RPMI7951 (cell line): Measurements from ENCODE around the gene UBE2Z. TPM values are rescaled to one million over a fixed set of nuclear protein-coding genes. Genes with fewer than 3 reads are reported as not detected.
"Not testable (repeated sequence)": the region's sequence is repeated elsewhere in the genome, so short reads cannot be mapped to it uniquely, and the experiment has no call there.

Source experiments
- DNase-seq: peaks from one replicate; pipeline ENCODE4 v3.0.0-alpha.2; 2012; ENCODE audit warnings: low read depth
- total RNA-seq: library from RNA; depleted of rRNA; stranded (reverse); fragments of >200 nt; shearing (Covaris generic); gene quantifications from 2 replicates; pipeline ENCODE4 v1.2.3, GENCODE V29; 2014

UBE2Z gene
- total RNA-seq, 1 experiment from 2014 or later, result 47.9 TPM

GRCh38 chr17:48904428-48904827 is 3.8 kb upstream of the UBE2Z start:
- DNase-seq, result no peak

GRCh38 chr17:48905987-48906515 is 2.2 kb upstream of the UBE2Z start:
- DNase-seq, result no peak

GRCh38 chr17:48907713-48908046 is 527 bp upstream of the UBE2Z start:
- DNase-seq, result peak; percentile 51

- DNase-seq, result peak; percentile 82
Measured at GRCh38 chr17:48908853-48909394, 717 bp downstream of the UBE2Z start.

- DNase-seq, result no peak
Measured at GRCh38 chr17:48909783-48910182, 1.6 kb downstream of the UBE2Z start.

- DNase-seq, result no peak
Measured at GRCh38 chr17:48910370-48910769, 2.2 kb downstream of the UBE2Z start.

- no peak for DNase-seq
Measured at GRCh38 chr17:48912476-48912875, 4.3 kb downstream of the UBE2Z start.

GRCh38 chr17:48915459-48916282 is 7.5 kb downstream of the UBE2Z start:
- DNase-seq, result peak; percentile 77

GRCh38 chr17:48925251-48925990 is 17.2 kb downstream of the UBE2Z start:
- no peak for DNase-seq

- DNase-seq, result no peak
Measured at GRCh38 chr17:48925991-48926342, 17.8 kb downstream of the UBE2Z start.

GRCh38 chr17:48927978-48928745 is 20.0 kb downstream of the UBE2Z start:
- DNase-seq, result no peak

GRCh38 chr17:48928876-48929811 is 20.9 kb downstream of the UBE2Z start:
- no peak for DNase-seq

GRCh38 chr17:48929812-48930165 is 21.6 kb downstream of the UBE2Z start:
- DNase-seq, result no peak

- DNase-seq, result no peak
Measured at GRCh38 chr17:48930435-48930873, 22.2 kb downstream of the UBE2Z start.

GRCh38 chr17:48933035-48933434 is 24.8 kb downstream of the UBE2Z start:
- DNase-seq, result no peak

- DNase-seq, result peak; percentile 87
Measured at GRCh38 chr17:48944515-48945260, 36.5 kb downstream of the UBE2Z start, which contains the start of gene SNF8. Gene SNF8 (minus strand): TSS chr17:48944842. CDS start chr17:48944734, 108 bp downstream.

- not testable (repeated sequence) for DNase-seq
Measured at GRCh38 chr17:48945261-48945651, 37.0 kb downstream of the UBE2Z start.

- DNase-seq, result no peak
Measured at GRCh38 chr17:48951572-48951971, 43.4 kb downstream of the UBE2Z start.

- DNase-seq, result no peak
Measured at GRCh38 chr17:48952904-48953303, 44.7 kb downstream of the UBE2Z start.

GRCh38 chr17:48954300-48954755 is 46.1 kb downstream of the UBE2Z start:
- peak; percentile 46 for DNase-seq
